ENCODE data around the gene PTPN2.

DNA sequence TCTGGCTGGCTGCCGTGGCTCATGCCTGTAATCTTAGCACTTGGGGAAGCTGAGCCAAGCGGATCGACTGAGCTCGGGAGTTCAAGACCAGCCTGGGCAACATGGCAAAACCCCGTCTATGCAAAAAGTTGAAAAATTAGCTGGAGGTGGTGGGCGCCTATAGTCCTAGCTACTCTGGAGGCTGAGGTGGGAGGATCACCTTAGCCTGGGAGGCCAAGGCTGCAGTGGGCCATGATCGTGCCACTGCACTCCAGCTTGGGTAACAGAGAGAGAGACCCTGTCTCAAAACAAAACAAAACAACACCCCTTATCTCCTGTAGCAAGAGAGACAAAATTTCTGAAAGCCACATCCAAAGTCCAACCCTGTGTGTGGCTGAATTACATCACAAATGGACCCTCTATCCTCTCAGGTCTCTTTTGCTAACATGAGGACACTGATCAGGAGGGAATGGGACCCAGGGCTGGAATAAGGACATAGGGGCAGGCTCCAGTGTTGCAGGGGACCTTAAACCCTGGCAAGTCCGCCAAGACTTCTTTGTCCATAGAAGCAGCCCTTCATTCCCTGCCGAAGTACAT, 116.4 kb downstream of the PTPN2 start:
- TF ChIP-seq, protein P1, sequence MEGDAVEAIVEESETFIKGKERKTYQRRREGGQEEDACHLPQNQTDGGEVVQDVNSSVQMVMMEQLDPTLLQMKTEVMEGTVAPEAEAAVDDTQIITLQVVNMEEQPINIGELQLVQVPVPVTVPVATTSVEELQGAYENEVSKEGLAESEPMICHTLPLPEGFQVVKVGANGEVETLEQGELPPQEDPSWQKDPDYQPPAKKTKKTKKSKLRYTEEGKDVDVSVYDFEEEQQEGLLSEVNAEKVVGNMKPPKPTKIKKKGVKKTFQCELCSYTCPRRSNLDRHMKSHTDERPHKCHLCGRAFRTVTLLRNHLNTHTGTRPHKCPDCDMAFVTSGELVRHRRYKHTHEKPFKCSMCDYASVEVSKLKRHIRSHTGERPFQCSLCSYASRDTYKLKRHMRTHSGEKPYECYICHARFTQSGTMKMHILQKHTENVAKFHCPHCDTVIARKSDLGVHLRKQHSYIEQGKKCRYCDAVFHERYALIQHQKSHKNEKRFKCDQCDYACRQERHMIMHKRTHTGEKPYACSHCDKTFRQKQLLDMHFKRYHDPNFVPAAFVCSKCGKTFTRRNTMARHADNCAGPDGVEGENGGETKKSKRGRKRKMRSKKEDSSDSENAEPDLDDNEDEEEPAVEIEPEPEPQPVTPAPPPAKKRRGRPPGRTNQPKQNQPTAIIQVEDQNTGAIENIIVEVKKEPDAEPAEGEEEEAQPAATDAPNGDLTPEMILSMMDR (IDR thresholded peaks at IDR 0.05; ENCODE audit: borderline replicate concordance, extremely low read depth, low read length, poor library complexity, severe bottlenecking), result no peak
- TF ChIP-seq EZH2 (IDR thresholded peaks at IDR 0.05; ENCODE audit: borderline replicate concordance, low read depth, low read length, severe bottlenecking), result no peak
